HepG2 (cell line): ENCODE measurements around the gene ZNRF3. TPM values are rescaled to one million over a fixed set of nuclear protein-coding genes. Genes with fewer than 3 reads are reported as not detected.

ENCODE experiments used
- ADNP ChIP-seq: sonication (generic); formaldehyde crosslinking; IDR thresholded peaks from 2 replicates; pipeline ENCODE4 v1.4.0; 2020; ENCODE audit warnings: missing genetic modification reagents
- GFI1 ChIP-seq: sonication (generic); formaldehyde crosslinking; IDR thresholded peaks from 2 replicates; pipeline ENCODE4 v1.5.0; 2020; ENCODE audit warnings: missing genetic modification reagents, mild to moderate bottlenecking, borderline replicate concordance
- HHEX ChIP-seq: IDR thresholded peaks from 2 replicates; pipeline ENCODE4 v1.6.1; 2016; ENCODE audit warnings: control low read depth
- STAT6 ChIP-seq: sonication (generic); formaldehyde crosslinking; IDR thresholded peaks from 2 replicates; pipeline ENCODE4 v1.4.0; 2020; ENCODE audit warnings: missing genetic modification reagents, mild to moderate bottlenecking, borderline replicate concordance
- TCF7 ChIP-seq: sonication (generic); IDR thresholded peaks from 2 replicates; pipeline ENCODE4 v1.6.1; 2016; ENCODE audit warnings: antibody characterized with exemption, low read depth
- U2AF2 ChIP-seq: fragments of 200-400 bp; formaldehyde crosslinking; IDR thresholded peaks from 2 replicates; pipeline ENCODE4 v1.6.1; 2017; ENCODE audit warnings: low read depth, mild to moderate bottlenecking, low read length
- ZBTB10 ChIP-seq: sonication (generic); formaldehyde crosslinking; IDR thresholded peaks from 2 replicates; pipeline ENCODE4 v1.4.0; 2020; ENCODE audit warnings: missing genetic modification reagents, borderline replicate concordance
- ZNF253 ChIP-seq: sonication (generic); formaldehyde crosslinking; IDR thresholded peaks from 2 replicates; pipeline ENCODE4 v1.8.0; 2022; ENCODE audit warnings: mild to moderate bottlenecking, missing genetic modification reagents, borderline replicate concordance
- ZNF33A ChIP-seq: sonication (generic); formaldehyde crosslinking; IDR thresholded peaks from 2 replicates; pipeline ENCODE4 v1.5.1; 2020; ENCODE audit warnings: missing genetic modification reagents, mild to moderate bottlenecking, moderate library complexity, borderline replicate concordance
- ZNF33B ChIP-seq: sonication (generic); formaldehyde crosslinking; IDR thresholded peaks from 2 replicates; pipeline ENCODE4 v1.5.1; 2020; ENCODE audit warnings: mild to moderate bottlenecking, missing genetic modification reagents
- ZNF383 ChIP-seq: sonication (generic); formaldehyde crosslinking; IDR thresholded peaks from 2 replicates; pipeline ENCODE4 v1.4.0; 2020; ENCODE audit warnings: missing genetic modification reagents, mild to moderate bottlenecking, borderline replicate concordance
- ZNF780A ChIP-seq: sonication (generic); formaldehyde crosslinking; IDR thresholded peaks from 2 replicates; pipeline ENCODE4 v1.8.0; 2022; ENCODE audit warnings: mild to moderate bottlenecking, missing genetic modification reagents, moderate library complexity
- ZSCAN30 ChIP-seq: sonication (generic); formaldehyde crosslinking; IDR thresholded peaks from 2 replicates; pipeline ENCODE4 v1.5.0; 2020; ENCODE audit warnings: mild to moderate bottlenecking, missing genetic modification reagents
- polyA plus RNA-seq, 8 experiments: library from polyadenylated mRNA; depleted of rRNA in 3 of 8; stranded (reverse) in 7 of 8; unstranded in 1 of 8; fragments of >200 nt; fragmentation: Illumina TruSeq in 4 of 8; extraction: Trizol in 4 of 8; gene quantifications; 2 replicates each; pipeline versions ENCODE4 v1.2.1 to v1.2.3, GENCODE V29; 2011 to 2016; ENCODE audit warnings: low read depth in 4 of 8, missing spikeins in 1 of 8, mixed read lengths in 1 of 8; ENCODE audit not compliant: insufficient read depth in 1 of 8
- total RNA-seq, 5 experiments: library from RNA; depleted of rRNA; stranded (reverse); fragments of >200 nt; fragmentation: Illumina TruSeq; extraction: Trizol; gene quantifications; 2 replicates each; pipeline ENCODE4 v1.2.3, GENCODE V29; 2016; ENCODE audit warnings: low read depth in 1 of 5
- TF ChIP-seq, protein P1 (sequence below): sonication (generic); formaldehyde crosslinking; IDR thresholded peaks from 2 replicates; pipeline ENCODE4 v1.5.0; 2020; ENCODE audit warnings: mild to moderate bottlenecking, missing genetic modification reagents, borderline replicate concordance

Gene ZNRF3
- total and polyA plus RNA-seq, 2 of the 13 experiments (the other 11 are each of a cell fraction or from before 2014, with no cell fraction given): 20.3 to 36.7 TPM

DNA sequence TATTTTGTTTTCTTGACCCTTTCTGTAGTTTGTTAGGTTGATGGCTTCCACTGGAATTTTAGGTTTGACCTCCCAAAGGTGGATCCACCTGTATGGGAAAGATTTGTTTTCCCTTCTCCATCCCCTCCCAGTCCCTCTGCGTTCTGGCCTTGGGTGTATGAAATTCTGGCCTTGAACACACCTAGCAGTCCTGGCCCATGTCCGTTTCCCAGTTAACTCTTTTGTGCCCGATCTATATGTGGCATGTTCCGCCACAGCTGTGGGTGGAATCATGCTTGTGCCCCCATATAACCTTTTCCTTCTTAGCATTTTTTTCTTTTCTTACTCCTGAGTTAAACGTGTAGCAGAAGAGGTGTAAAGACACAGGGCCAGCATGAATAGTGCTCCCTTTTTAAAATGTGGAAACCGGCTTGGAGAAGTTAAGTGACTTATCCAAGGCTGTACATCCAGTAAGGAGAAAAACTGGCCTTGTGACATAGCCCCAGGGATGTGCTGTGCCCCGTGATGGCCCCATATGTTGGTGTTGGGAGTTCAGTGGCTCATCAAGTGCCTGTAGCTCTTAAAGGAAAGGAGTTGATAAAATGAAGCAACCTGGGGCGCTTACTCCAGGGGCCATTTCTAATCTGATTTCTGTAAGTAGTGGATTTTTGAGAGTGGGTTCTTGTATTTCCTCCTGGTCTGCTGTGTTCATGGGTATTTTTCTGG is 39.3 kb downstream of the ZNRF3 start (continued):
- TF ChIP-seq, protein P1, sequence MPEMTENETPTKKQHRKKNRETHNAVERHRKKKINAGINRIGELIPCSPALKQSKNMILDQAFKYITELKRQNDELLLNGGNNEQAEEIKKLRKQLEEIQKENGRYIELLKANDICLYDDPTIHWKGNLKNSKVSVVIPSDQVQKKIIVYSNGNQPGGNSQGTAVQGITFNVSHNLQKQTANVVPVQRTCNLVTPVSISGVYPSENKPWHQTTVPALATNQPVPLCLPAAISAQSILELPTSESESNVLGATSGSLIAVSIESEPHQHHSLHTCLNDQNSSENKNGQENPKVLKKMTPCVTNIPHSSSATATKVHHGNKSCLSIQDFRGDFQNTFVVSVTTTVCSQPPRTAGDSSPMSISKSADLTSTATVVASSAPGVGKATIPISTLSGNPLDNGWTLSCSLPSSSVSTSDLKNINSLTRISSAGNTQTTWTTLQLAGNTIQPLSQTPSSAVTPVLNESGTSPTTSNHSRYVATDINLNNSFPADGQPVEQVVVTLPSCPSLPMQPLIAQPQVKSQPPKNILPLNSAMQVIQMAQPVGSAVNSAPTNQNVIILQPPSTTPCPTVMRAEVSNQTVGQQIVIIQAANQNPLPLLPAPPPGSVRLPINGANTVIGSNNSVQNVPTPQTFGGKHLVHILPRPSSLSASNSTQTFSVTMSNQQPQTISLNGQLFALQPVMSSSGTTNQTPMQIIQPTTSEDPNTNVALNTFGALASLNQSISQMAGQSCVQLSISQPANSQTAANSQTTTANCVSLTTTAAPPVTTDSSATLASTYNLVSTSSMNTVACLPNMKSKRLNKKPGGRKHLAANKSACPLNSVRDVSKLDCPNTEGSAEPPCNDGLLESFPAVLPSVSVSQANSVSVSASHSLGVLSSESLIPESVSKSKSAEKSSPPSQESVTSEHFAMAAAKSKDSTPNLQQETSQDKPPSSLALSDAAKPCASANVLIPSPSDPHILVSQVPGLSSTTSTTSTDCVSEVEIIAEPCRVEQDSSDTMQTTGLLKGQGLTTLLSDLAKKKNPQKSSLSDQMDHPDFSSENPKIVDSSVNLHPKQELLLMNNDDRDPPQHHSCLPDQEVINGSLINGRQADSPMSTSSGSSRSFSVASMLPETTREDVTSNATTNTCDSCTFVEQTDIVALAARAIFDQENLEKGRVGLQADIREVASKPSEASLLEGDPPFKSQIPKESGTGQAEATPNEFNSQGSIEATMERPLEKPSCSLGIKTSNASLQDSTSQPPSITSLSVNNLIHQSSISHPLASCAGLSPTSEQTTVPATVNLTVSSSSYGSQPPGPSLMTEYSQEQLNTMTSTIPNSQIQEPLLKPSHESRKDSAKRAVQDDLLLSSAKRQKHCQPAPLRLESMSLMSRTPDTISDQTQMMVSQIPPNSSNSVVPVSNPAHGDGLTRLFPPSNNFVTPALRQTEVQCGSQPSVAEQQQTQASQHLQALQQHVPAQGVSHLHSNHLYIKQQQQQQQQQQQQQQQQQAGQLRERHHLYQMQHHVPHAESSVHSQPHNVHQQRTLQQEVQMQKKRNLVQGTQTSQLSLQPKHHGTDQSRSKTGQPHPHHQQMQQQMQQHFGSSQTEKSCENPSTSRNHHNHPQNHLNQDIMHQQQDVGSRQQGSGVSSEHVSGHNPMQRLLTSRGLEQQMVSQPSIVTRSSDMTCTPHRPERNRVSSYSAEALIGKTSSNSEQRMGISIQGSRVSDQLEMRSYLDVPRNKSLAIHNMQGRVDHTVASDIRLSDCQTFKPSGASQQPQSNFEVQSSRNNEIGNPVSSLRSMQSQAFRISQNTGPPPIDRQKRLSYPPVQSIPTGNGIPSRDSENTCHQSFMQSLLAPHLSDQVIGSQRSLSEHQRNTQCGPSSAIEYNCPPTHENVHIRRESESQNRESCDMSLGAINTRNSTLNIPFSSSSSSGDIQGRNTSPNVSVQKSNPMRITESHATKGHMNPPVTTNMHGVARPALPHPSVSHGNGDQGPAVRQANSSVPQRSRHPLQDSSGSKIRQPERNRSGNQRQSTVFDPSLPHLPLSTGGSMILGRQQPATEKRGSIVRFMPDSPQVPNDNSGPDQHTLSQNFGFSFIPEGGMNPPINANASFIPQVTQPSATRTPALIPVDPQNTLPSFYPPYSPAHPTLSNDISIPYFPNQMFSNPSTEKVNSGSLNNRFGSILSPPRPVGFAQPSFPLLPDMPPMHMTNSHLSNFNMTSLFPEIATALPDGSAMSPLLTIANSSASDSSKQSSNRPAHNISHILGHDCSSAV: no peak
- TF ChIP-seq ZBTB10 (CRISPR knock-in tag) (no peak), STAT6 (CRISPR knock-in tag) (no peak), ADNP (CRISPR knock-in tag) (no peak), HHEX (CRISPR knock-in tag) (0 out of 2 replicates have a peak, but pooled peaks have one; percentile 36), ZNF383 (CRISPR knock-in tag) (no peak), ZNF780A (CRISPR knock-in tag) (no peak), ZNF33B (no peak), ZNF33A (no peak), TCF7 (peak; percentile 71), GFI1 (CRISPR knock-in tag) (peak; percentile 57; the same call in 1 of the 2 replicates), ZNF253 (CRISPR knock-in tag) (no peak), U2AF2 (no peak), ZSCAN30 (CRISPR knock-in tag) (no peak)
